HepG2 (cell line): ENCODE measurements around the gene OBSL1. TPM values are rescaled to one million over a fixed set of nuclear protein-coding genes. Genes with fewer than 3 reads are reported as not detected.

Experiments
- ADNP ChIP-seq: sonication (generic); formaldehyde crosslinking; IDR thresholded peaks from 2 replicates; pipeline ENCODE4 v1.4.0; 2020; ENCODE audit warnings: missing genetic modification reagents
- BRCA1 ChIP-seq: sonication (generic); formaldehyde crosslinking; IDR thresholded peaks from 2 replicates; pipeline ENCODE4 v1.4.0; 2020; ENCODE audit warnings: missing genetic modification reagents
- DPF2 ChIP-seq: sonication (generic); formaldehyde crosslinking; IDR thresholded peaks from 2 replicates; pipeline ENCODE4 v1.4.0; 2020; ENCODE audit warnings: mild to moderate bottlenecking, low read depth, missing genetic modification reagents, borderline replicate concordance
- FOXC1 ChIP-seq: sonication (generic); formaldehyde crosslinking; IDR thresholded peaks from 2 replicates; pipeline ENCODE4 v1.8.0; 2022; ENCODE audit warnings: mild to moderate bottlenecking, missing genetic modification reagents, borderline replicate concordance
- FOXP1 ChIP-seq, 2 experiments: fragments of 450-650 bp in 1 of 2; IDR thresholded peaks; 2 replicates each; pipeline ENCODE4 v1.6.1; 2017 to 2018; ENCODE audit warnings: antibody characterized with exemption in 1 of 2
- GATAD1 ChIP-seq: IDR thresholded peaks from 2 replicates; pipeline ENCODE4 v1.6.1; 2016; ENCODE audit warnings: missing genetic modification reagents, missing compliant biosample characterization
- IKZF4 ChIP-seq: sonication (generic); formaldehyde crosslinking; IDR thresholded peaks from 2 replicates; pipeline ENCODE4 v1.5.1; 2020; ENCODE audit warnings: borderline replicate concordance, mild to moderate bottlenecking, low read depth, missing genetic modification reagents; ENCODE audit errors: not compliant biosample characterization
- MTA3 ChIP-seq: sonication (generic); formaldehyde crosslinking; IDR thresholded peaks from 2 replicates; pipeline ENCODE4 v1.4.0; 2020; ENCODE audit warnings: missing genetic modification reagents
- NONO ChIP-seq, 2 experiments: fragments of 450-650 bp in 1 of 2; sonication (generic) in 1 of 2; formaldehyde crosslinking in 1 of 2; IDR thresholded peaks in 1 of 2; conservative IDR thresholded peaks in 1 of 2; 2 replicates each; pipeline versions ENCODE4 v1.6.1 to v1.8.0; 2017 to 2022; ENCODE audit warnings: mild to moderate bottlenecking in 1 of 2, missing genetic modification reagents in 1 of 2, moderate library complexity in 1 of 2
- NR2F2 ChIP-seq: IDR thresholded peaks from 2 replicates; pipeline ENCODE4 v1.6.1; 2012; ENCODE audit warnings: low read depth, inconsistent platforms, borderline replicate concordance
- RFX1 ChIP-seq: fragments of 450-650 bp; IDR thresholded peaks from 2 replicates; pipeline ENCODE4 v1.6.1; 2017
- SALL1 ChIP-seq: sonication (generic); formaldehyde crosslinking; IDR thresholded peaks from 2 replicates; pipeline ENCODE4 v1.8.0; 2022; ENCODE audit warnings: mild to moderate bottlenecking, missing genetic modification reagents
- SKI ChIP-seq: fragments of 450-650 bp; IDR thresholded peaks from one replicate; pipeline ENCODE4 v1.6.1; 2018; ENCODE audit warnings: mild to moderate bottlenecking; ENCODE audit not compliant: partially characterized antibody
- SP4 ChIP-seq: sonication (generic); formaldehyde crosslinking; IDR thresholded peaks from 2 replicates; pipeline ENCODE4 v1.8.1; 2023; ENCODE audit warnings: mild to moderate bottlenecking, missing genetic modification reagents
- SPEN ChIP-seq: sonication (generic); formaldehyde crosslinking; IDR thresholded peaks from 2 replicates; pipeline ENCODE4 v1.5.1; 2020; ENCODE audit warnings: low read depth, mild to moderate bottlenecking, missing genetic modification reagents
- TAF1 ChIP-seq: sonication (generic); formaldehyde crosslinking; IDR thresholded peaks from 2 replicates; pipeline ENCODE4 v1.4.0; 2020; ENCODE audit warnings: missing genetic modification reagents
- TEAD2 ChIP-seq: sonication (generic); formaldehyde crosslinking; IDR thresholded peaks from 2 replicates; pipeline ENCODE4 v1.9.0; 2021; ENCODE audit warnings: missing genetic modification reagents
- ZFAT ChIP-seq: sonication (generic); formaldehyde crosslinking; conservative IDR thresholded peaks from 2 replicates; pipeline ENCODE4 v1.8.1; 2023; ENCODE audit warnings: missing genetic modification reagents, inconsistent platforms
- ZFYVE20 ChIP-seq: sonication (generic); formaldehyde crosslinking; IDR thresholded peaks from 2 replicates; pipeline ENCODE4 v1.8.0; 2023; ENCODE audit warnings: low read depth, mild to moderate bottlenecking, moderate library complexity, missing genetic modification reagents, borderline replicate concordance
- ZMYM3 ChIP-seq: sonication (generic); formaldehyde crosslinking; IDR thresholded peaks from 2 replicates; pipeline ENCODE4 v1.5.1; 2020; ENCODE audit warnings: mild to moderate bottlenecking, missing genetic modification reagents
- ZNF180 ChIP-seq: sonication (generic); formaldehyde crosslinking; IDR thresholded peaks from 2 replicates; pipeline ENCODE4 v1.4.0; 2020; ENCODE audit warnings: low read depth, missing genetic modification reagents, borderline replicate concordance
- ZNF235 ChIP-seq: sonication (generic); formaldehyde crosslinking; IDR thresholded peaks from 2 replicates; pipeline ENCODE4 v1.8.1; 2023; ENCODE audit warnings: mild to moderate bottlenecking, missing genetic modification reagents, borderline replicate concordance
- ZNF331 ChIP-seq: sonication (generic); formaldehyde crosslinking; IDR thresholded peaks from 2 replicates; pipeline ENCODE4 v1.4.0; 2020; ENCODE audit warnings: missing genetic modification reagents
- ZNF546 ChIP-seq: sonication (generic); formaldehyde crosslinking; conservative IDR thresholded peaks from 2 replicates; pipeline ENCODE4 v1.8.1; 2023; ENCODE audit warnings: mild to moderate bottlenecking, missing genetic modification reagents
- ZNF766 ChIP-seq: sonication (generic); formaldehyde crosslinking; IDR thresholded peaks from 2 replicates; pipeline ENCODE4 v1.5.0; 2020; ENCODE audit warnings: missing genetic modification reagents, borderline replicate concordance
- ZNF816 ChIP-seq: sonication (generic); formaldehyde crosslinking; IDR thresholded peaks from 2 replicates; pipeline ENCODE4 v1.8.0; 2022; ENCODE audit warnings: missing genetic modification reagents, mild to moderate bottlenecking, borderline replicate concordance
- polyA plus RNA-seq, 8 experiments: library from polyadenylated mRNA; depleted of rRNA in 3 of 8; stranded (reverse) in 7 of 8; unstranded in 1 of 8; fragments of >200 nt; fragmentation: Illumina TruSeq in 4 of 8; extraction: Trizol in 4 of 8; gene quantifications; 2 replicates each; pipeline versions ENCODE4 v1.2.1 to v1.2.3, GENCODE V29; 2011 to 2016; ENCODE audit warnings: low read depth in 4 of 8, missing spikeins in 1 of 8, mixed read lengths in 1 of 8; ENCODE audit not compliant: insufficient read depth in 1 of 8
- total RNA-seq, 5 experiments: library from RNA; depleted of rRNA; stranded (reverse); fragments of >200 nt; fragmentation: Illumina TruSeq; extraction: Trizol; gene quantifications; 2 replicates each; pipeline ENCODE4 v1.2.3, GENCODE V29; 2016; ENCODE audit warnings: low read depth in 1 of 5
- TF ChIP-seq, protein P1 (sequence below): sonication (generic); formaldehyde crosslinking; IDR thresholded peaks from 2 replicates; pipeline ENCODE4 v1.4.0; 2020; ENCODE audit warnings: missing genetic modification reagents
- TF ChIP-seq, protein P2 (sequence below), 2 experiments: fragments of 450-650 bp in 1 of 2; sonication (generic) in 1 of 2; formaldehyde crosslinking; IDR thresholded peaks; 2 replicates each; pipeline versions ENCODE4 v1.5.0 to v1.8.0; 2020 to 2022; ENCODE audit warnings: mild to moderate bottlenecking in 1 of 2, missing genetic modification reagents in 1 of 2
- TF ChIP-seq, protein P3 (sequence below): sonication (generic); formaldehyde crosslinking; IDR thresholded peaks from 2 replicates; pipeline ENCODE4 v1.4.0; 2020; ENCODE audit warnings: mild to moderate bottlenecking, missing genetic modification reagents

OBSL1 gene
- total and polyA plus RNA-seq, 2 of the 13 experiments (the other 11 are each of a cell fraction or from before 2014, with no cell fraction given) = 86.7 to 218 TPM

DNA sequence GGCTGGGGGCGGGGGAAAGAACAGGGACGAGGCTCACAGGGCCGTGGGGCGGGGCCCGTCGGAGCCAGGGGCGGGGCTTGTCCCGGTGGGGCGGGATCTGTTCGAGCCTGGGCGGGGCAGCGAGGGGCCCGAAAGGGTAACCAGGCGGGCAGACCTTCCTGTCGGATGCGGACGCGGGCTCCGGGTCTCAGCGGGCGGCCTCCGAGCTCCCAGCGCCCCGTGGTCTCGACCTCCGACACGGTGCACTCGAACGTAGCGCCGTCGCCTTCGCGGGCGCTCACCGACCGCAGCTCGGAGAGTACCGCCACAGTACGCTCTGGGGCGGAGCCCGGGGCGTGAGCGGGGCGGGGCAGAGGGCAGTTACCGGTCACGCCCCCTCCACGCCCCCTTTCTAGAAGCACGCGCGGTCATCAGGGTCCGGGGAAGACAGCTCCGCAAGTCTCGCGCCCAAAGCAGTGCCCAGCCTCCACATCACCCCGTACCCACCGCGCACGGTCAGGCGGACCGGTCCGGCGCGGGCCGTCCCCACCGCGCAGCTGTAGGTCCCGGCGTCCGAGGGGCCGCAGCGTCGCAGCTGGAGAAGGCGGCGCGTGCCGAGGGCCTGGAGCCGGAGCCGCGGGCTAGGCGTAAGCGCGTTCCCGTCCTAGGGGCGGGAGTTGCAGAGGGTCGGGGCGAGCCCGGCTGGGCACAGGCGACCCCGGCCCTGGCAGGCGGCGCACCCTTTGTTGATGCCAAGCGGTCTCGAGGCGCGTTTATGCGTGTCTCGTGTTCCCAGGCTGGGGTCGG is 18.8 kb downstream of the OBSL1 start (continued):
- TF ChIP-seq, protein P1, sequence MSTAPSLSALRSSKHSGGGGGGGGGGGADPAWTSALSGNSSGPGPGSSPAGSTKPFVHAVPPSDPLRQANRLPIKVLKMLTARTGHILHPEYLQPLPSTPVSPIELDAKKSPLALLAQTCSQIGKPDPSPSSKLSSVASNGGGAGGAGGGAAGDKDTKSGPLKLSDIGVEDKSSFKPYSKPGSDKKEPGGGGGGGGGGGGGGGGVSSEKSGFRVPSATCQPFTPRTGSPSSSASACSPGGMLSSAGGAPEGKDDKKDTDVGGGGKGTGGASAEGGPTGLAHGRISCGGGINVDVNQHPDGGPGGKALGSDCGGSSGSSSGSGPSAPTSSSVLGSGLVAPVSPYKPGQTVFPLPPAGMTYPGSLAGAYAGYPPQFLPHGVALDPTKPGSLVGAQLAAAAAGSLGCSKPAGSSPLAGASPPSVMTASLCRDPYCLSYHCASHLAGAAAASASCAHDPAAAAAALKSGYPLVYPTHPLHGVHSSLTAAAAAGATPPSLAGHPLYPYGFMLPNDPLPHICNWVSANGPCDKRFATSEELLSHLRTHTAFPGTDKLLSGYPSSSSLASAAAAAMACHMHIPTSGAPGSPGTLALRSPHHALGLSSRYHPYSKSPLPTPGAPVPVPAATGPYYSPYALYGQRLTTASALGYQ = no peak
- no peak for TF ChIP-seq ZMYM3 (CRISPR knock-in tag)
- TF ChIP-seq ZNF180 = no peak
- no peak for TF ChIP-seq RFX1
- TF ChIP-seq, protein P2, sequence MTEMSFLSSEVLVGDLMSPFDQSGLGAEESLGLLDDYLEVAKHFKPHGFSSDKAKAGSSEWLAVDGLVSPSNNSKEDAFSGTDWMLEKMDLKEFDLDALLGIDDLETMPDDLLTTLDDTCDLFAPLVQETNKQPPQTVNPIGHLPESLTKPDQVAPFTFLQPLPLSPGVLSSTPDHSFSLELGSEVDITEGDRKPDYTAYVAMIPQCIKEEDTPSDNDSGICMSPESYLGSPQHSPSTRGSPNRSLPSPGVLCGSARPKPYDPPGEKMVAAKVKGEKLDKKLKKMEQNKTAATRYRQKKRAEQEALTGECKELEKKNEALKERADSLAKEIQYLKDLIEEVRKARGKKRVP (CRISPR knock-in tag; IDR thresholded peaks at IDR 0.05) = no peak; a peak in 1 of 4 replicates
- 0 out of 2 replicates have a peak, but pooled peaks have one; percentile 63 for TF ChIP-seq ZFYVE20 (CRISPR knock-in tag)
- no peak for TF ChIP-seq DPF2 (CRISPR knock-in tag)
- TF ChIP-seq IKZF4 = peak; percentile 97
- no peak for TF ChIP-seq NONO (IDR thresholded peaks at IDR 0.05)
- peak; percentile 93 for TF ChIP-seq NONO (CRISPR knock-in tag; conservative IDR thresholded peaks at IDR 0.05)
- peak; percentile 12; the same call in 1 of the 2 replicates for TF ChIP-seq NR2F2
- TF ChIP-seq SKI = peak; percentile 21
- TF ChIP-seq ZNF331 = no peak; the same call in 1 of the 2 replicates
- TF ChIP-seq BRCA1 (CRISPR knock-in tag) = no peak
- TF ChIP-seq, protein P3, sequence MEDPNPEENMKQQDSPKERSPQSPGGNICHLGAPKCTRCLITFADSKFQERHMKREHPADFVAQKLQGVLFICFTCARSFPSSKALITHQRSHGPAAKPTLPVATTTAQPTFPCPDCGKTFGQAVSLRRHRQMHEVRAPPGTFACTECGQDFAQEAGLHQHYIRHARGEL (CRISPR knock-in tag) = peak; percentile 17; the same call in 1 of the 2 replicates
- peak; percentile 28; the same call in 1 of the 2 replicates for TF ChIP-seq ZNF816 (CRISPR knock-in tag)
- no peak for TF ChIP-seq TEAD2 (CRISPR knock-in tag)
- TF ChIP-seq SALL1 = peak; percentile 84
- TF ChIP-seq MTA3 (CRISPR knock-in tag) = no peak
- TF ChIP-seq ZNF766 (CRISPR knock-in tag) = peak; percentile 80; the same call in 1 of the 2 replicates
- TF ChIP-seq TAF1 (CRISPR knock-in tag) = peak; percentile 66
- TF ChIP-seq FOXP1 (IDR thresholded peaks at IDR 0.05) = no peak
- TF ChIP-seq FOXP1 (CRISPR knock-in tag; IDR thresholded peaks at IDR 0.05) = no peak
- TF ChIP-seq ZNF546 (CRISPR knock-in tag) = no peak
- TF ChIP-seq ADNP = no peak
- no peak; the same call in 1 of the 2 replicates for TF ChIP-seq SPEN
- peak; percentile 86 for TF ChIP-seq FOXC1 (CRISPR knock-in tag)
- TF ChIP-seq GATAD1 (CRISPR knock-in tag) = no peak
- TF ChIP-seq SP4 = peak; percentile 100
- TF ChIP-seq ZFAT (CRISPR knock-in tag) = no peak
- no peak; the same call in 1 of the 2 replicates for TF ChIP-seq ZNF235 (CRISPR knock-in tag)
